ENCODE data around the gene DOP1B. TPM values are rescaled to one million over a fixed set of nuclear protein-coding genes. Genes with fewer than 3 reads are reported as not detected.

The DOP1B gene
- total RNA-seq, 1 donor = 16.3 TPM

DNA sequence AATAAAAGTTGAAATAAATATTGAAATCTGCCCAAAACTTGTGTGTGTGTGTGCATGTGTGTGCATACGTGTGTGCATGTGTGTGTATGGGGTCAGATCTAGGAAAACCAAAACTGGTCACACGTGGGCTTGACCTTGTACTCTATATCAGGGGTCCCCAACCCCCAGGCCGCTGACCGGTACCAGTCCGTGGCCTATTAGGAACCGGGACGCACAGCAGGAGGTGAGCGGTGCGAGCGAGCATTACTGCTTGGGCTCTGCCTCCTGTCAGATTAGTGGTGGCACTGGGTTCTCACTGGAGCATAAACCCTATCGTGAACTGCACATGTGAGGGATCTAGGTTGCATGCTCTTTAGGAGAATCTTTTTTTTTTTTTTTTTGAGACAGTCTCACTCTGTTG lies 8.7 kb downstream of the DOP1B start:
- H3K9me3 ChIP-seq (ENCODE audit: low read depth, low read length) = no peaks in the 10 kb centered on the region
- H3K79me2 ChIP-seq (ENCODE audit: insufficient read depth, low read length) = peaks cover 35% of the 10 kb centered on the region
- H3K4me1 ChIP-seq (ENCODE audit: insufficient read depth, low read length) = no peaks in the 10 kb centered on the region
- no peak for DNase-seq (ENCODE audit: insufficient read length, low spot score, missing footprints)
- no peak overlapping the region for H2AFZ ChIP-seq (ENCODE audit: low read length)
- TF ChIP-seq, protein P1, sequence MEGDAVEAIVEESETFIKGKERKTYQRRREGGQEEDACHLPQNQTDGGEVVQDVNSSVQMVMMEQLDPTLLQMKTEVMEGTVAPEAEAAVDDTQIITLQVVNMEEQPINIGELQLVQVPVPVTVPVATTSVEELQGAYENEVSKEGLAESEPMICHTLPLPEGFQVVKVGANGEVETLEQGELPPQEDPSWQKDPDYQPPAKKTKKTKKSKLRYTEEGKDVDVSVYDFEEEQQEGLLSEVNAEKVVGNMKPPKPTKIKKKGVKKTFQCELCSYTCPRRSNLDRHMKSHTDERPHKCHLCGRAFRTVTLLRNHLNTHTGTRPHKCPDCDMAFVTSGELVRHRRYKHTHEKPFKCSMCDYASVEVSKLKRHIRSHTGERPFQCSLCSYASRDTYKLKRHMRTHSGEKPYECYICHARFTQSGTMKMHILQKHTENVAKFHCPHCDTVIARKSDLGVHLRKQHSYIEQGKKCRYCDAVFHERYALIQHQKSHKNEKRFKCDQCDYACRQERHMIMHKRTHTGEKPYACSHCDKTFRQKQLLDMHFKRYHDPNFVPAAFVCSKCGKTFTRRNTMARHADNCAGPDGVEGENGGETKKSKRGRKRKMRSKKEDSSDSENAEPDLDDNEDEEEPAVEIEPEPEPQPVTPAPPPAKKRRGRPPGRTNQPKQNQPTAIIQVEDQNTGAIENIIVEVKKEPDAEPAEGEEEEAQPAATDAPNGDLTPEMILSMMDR (IDR thresholded peaks at IDR 0.05; ENCODE audit: extremely low read depth, low read depth, low read length) = no peak
- H3K36me3 ChIP-seq (ENCODE audit: insufficient read depth, low read length) = peaks cover 14% of the 10 kb centered on the region
- H4K20me1 ChIP-seq (ENCODE audit: insufficient read depth, low read length) = peaks cover 6% of the 10 kb centered on the region
- no peak overlapping the region for H3K4me3 ChIP-seq (ENCODE audit: insufficient read depth, low read length)
- H3K27me3 ChIP-seq (ENCODE audit: insufficient read depth, low read length) = no peaks in the 10 kb centered on the region
- no peak overlapping the region for H3K4me2 ChIP-seq (ENCODE audit: insufficient read depth, low read length)
- H3K27ac ChIP-seq (ENCODE audit: low read depth, low read length) = no peak overlapping the region

DNA sequence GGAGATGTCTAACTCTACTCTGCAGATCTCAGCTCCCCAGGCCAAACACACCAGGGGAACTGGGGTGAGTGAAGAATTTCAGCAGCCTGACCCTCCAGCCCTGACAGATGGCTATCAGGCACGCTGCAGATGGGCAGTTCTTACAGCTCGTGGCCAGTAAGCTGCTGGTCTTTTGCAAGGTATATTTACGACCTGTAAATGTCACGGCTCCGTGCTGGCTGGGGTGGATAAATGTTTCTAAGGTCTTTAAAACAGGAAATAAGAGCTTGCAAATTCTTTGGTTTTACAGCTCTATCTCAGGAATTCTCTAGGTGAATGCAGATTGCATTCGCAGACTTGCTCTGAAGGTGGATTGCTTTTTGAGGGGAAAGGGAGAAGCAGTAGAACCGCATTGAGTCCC lies 10.1 kb downstream of the DOP1B start:
- Histone ChIP-seq H3K79me2 (ENCODE audit: insufficient read depth, low read length) (peaks cover 25% of the 10 kb centered on the region), H2AFZ (ENCODE audit: low read length) (no peak overlapping the region), H4K20me1 (ENCODE audit: insufficient read depth, low read length) (peaks cover 2% of the 10 kb centered on the region), H3K4me1 (ENCODE audit: insufficient read depth, low read length) (no peaks in the 10 kb centered on the region), H3K27ac (ENCODE audit: low read depth, low read length) (no peak overlapping the region), H3K27me3 (ENCODE audit: insufficient read depth, low read length) (no peaks in the 10 kb centered on the region), H3K36me3 (ENCODE audit: insufficient read depth, low read length) (peaks cover 17% of the 10 kb centered on the region), H3K4me3 (ENCODE audit: insufficient read depth, low read length) (no peak overlapping the region), H3K4me2 (ENCODE audit: insufficient read depth, low read length) (no peak overlapping the region), H3K9me3 (ENCODE audit: low read depth, low read length) (no peaks in the 10 kb centered on the region)
- no peak for DNase-seq (ENCODE audit: insufficient read length, low spot score, missing footprints)
- TF ChIP-seq, protein P1 (IDR thresholded peaks at IDR 0.05; ENCODE audit: extremely low read depth, low read depth, low read length) = no peak

DNA sequence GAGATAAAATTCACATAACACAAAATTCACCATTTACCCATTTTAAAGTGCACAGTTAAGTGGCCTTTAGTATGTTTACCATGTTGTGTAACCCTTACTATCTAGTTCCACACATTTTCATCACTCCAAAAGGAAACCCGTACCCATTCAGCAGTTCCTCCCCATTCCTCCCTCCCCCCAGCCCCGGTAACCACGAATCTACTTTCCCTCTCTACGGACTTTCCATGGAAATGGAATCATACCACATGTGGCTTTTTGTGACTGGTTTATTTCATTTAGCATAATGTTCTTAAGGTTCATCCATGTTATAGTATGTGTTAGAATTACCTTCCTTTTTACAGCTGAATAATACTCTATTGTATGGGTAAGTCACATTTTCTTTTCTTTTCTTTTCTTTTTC lies 10.9 kb downstream of the DOP1B start:
- no peaks in the 10 kb centered on the region for H3K9me3 ChIP-seq (ENCODE audit: low read depth, low read length)
- H3K4me1 ChIP-seq (ENCODE audit: insufficient read depth, low read length) = no peaks in the 10 kb centered on the region
- H3K27me3 ChIP-seq (ENCODE audit: insufficient read depth, low read length) = no peaks in the 10 kb centered on the region
- TF ChIP-seq, protein P1 (IDR thresholded peaks at IDR 0.05; ENCODE audit: extremely low read depth, low read depth, low read length) = no peak
- H2AFZ ChIP-seq (ENCODE audit: low read length) = no peak overlapping the region
- H3K36me3 ChIP-seq (ENCODE audit: insufficient read depth, low read length) = peaks cover 17% of the 10 kb centered on the region
- no peak overlapping the region for H3K27ac ChIP-seq (ENCODE audit: low read depth, low read length)
- H3K4me3 ChIP-seq (ENCODE audit: insufficient read depth, low read length) = no peak overlapping the region
- H3K79me2 ChIP-seq (ENCODE audit: insufficient read depth, low read length) = peaks cover 19% of the 10 kb centered on the region
- no peak overlapping the region for H3K4me2 ChIP-seq (ENCODE audit: insufficient read depth, low read length)
- no peaks in the 10 kb centered on the region for H4K20me1 ChIP-seq (ENCODE audit: insufficient read depth, low read length)
- DNase-seq (ENCODE audit: insufficient read length, low spot score, missing footprints) = no peak

GRCh38 chr21:36169470-36170128 lies 13.0 kb downstream of the DOP1B start:
- Histone ChIP-seq H3K4me1 (ENCODE audit: insufficient read depth, low read length) (no peaks in the 10 kb centered on the region), H3K4me2 (ENCODE audit: insufficient read depth, low read length) (no peak overlapping the region), H3K79me2 (ENCODE audit: insufficient read depth, low read length) (peaks cover 2% of the 10 kb centered on the region), H4K20me1 (ENCODE audit: insufficient read depth, low read length) (no peaks in the 10 kb centered on the region), H3K4me3 (ENCODE audit: insufficient read depth, low read length) (no peak overlapping the region), H3K9me3 (ENCODE audit: low read depth, low read length) (no peaks in the 10 kb centered on the region), H2AFZ (ENCODE audit: low read length) (no peak overlapping the region), H3K27ac (ENCODE audit: low read depth, low read length) (no peak overlapping the region), H3K27me3 (ENCODE audit: insufficient read depth, low read length) (no peaks in the 10 kb centered on the region), H3K36me3 (ENCODE audit: insufficient read depth, low read length) (peaks cover 17% of the 10 kb centered on the region)
- TF ChIP-seq, protein P1 (IDR thresholded peaks at IDR 0.05; ENCODE audit: extremely low read depth, low read depth, low read length) = no peak
- DNase-seq (ENCODE audit: insufficient read length, low spot score, missing footprints) = no peak
